NT2/D1 (cell line): ENCODE measurements around the gene POLR2A.

ENCODE experiments used
- DNase-seq: peaks from one replicate; pipeline ENCODE4 v3.0.0-alpha.2; 2011; ENCODE audit warnings: low read depth, low spot score
- H3K27me3 ChIP-seq: 2 replicates; pipeline ENCODE4 v1.6.0; 2011; ENCODE audit warnings: mild to moderate bottlenecking; ENCODE audit not compliant: insufficient read length, insufficient read depth
- H3K36me3 ChIP-seq: 2 replicates; pipeline ENCODE4 v1.6.1; 2011; ENCODE audit warnings: mild to moderate bottlenecking, low read length, mixed read lengths; ENCODE audit not compliant: insufficient read depth, insufficient read length
- H3K4me1 ChIP-seq: 2 replicates; pipeline ENCODE4 v1.5.1; 2011; ENCODE audit not compliant: insufficient read depth, insufficient read length
- H3K4me3 ChIP-seq: 2 replicates; pipeline ENCODE4 v1.5.1; 2011; ENCODE audit warnings: low read depth; ENCODE audit not compliant: insufficient read length
- H3K9ac ChIP-seq: 2 replicates; pipeline ENCODE4 v1.6.0; 2011; ENCODE audit warnings: low read depth; ENCODE audit not compliant: insufficient read length
- H3K9me3 ChIP-seq: 2 replicates; pipeline ENCODE4 v1.5.1; 2011; ENCODE audit warnings: mild to moderate bottlenecking, low read length; ENCODE audit not compliant: insufficient read depth
- SUZ12 ChIP-seq: IDR thresholded peaks from 2 replicates; pipeline ENCODE4 v1.6.1; 2011; ENCODE audit not compliant: insufficient read length, insufficient read depth; ENCODE audit errors: extremely low read depth
- YY1 ChIP-seq: IDR thresholded peaks from 2 replicates; pipeline ENCODE4 v1.6.1; 2011; ENCODE audit not compliant: insufficient read length, insufficient read depth
- ZNF274 ChIP-seq: IDR thresholded peaks from 2 replicates; pipeline ENCODE4 v1.6.1; 2011; ENCODE audit warnings: mild to moderate bottlenecking, low read depth, low read length

Gene POLR2A

GRCh38 chr17:7484067-7484918, at the start of gene POLR2A:
POLR2A (plus strand) TSS chr17:7484366.
- DNase-seq: peak; percentile 89
- no peaks in the 10 kb centered on the region for H3K9me3 ChIP-seq
- peak within 1 kb of the TSS; percentile 73 for H3K4me3 ChIP-seq
- peak within 1 kb of the TSS; percentile 91 for H3K9ac ChIP-seq
- TF ChIP-seq SUZ12 (no peak), ZNF274 (no peak), YY1 (no peak)
- peaks cover 19% of the 10 kb centered on the region for H3K36me3 ChIP-seq
- H3K27me3 ChIP-seq: no peaks in the 10 kb centered on the region
- H3K4me1 ChIP-seq: peaks cover 2% of the 10 kb centered on the region

GRCh38 chr17:7435676-7436555, 48.2 kb upstream of the POLR2A start:
- no peak for TF ChIP-seq YY1
- TF ChIP-seq ZNF274: no peak
- TF ChIP-seq SUZ12: no peak
- Histone ChIP-seq H3K36me3 (no peaks in the 10 kb centered on the region), H3K4me1 (peaks cover 9% of the 10 kb centered on the region), H3K27me3 (peaks cover 31% of the 10 kb centered on the region), H3K9me3 (no peaks in the 10 kb centered on the region), H3K9ac (peak overlapping the region; percentile 58), H3K4me3 (peak overlapping the region; percentile 44)
- DNase-seq: no peak

GRCh38 chr17:7436556-7437368, 47.4 kb upstream of the POLR2A start:
- Histone ChIP-seq H3K4me3 (peak overlapping the region; percentile 44), H3K9me3 (no peaks in the 10 kb centered on the region), H3K4me1 (peaks cover 9% of the 10 kb centered on the region), H3K27me3 (peaks cover 34% of the 10 kb centered on the region), H3K36me3 (no peaks in the 10 kb centered on the region), H3K9ac (peak overlapping the region; percentile 74)
- TF ChIP-seq YY1 (no peak), SUZ12 (no peak), ZNF274 (no peak)
- DNase-seq: peak; percentile 63

- Histone ChIP-seq H3K9ac (peak overlapping the region; percentile 74), H3K4me1 (peaks cover 9% of the 10 kb centered on the region), H3K4me3 (peak overlapping the region; percentile 39), H3K9me3 (no peaks in the 10 kb centered on the region), H3K36me3 (no peaks in the 10 kb centered on the region), H3K27me3 (peaks cover 41% of the 10 kb centered on the region)
- DNase-seq: no peak
- TF ChIP-seq ZNF274 (no peak), SUZ12 (no peak), YY1 (no peak)
Observed at GRCh38 chr17:7437369-7437863, 46.8 kb upstream of the POLR2A start.

GRCh38 chr17:7437950-7438614, 46.1 kb upstream of the POLR2A start:
- H3K4me1 ChIP-seq: peaks cover 9% of the 10 kb centered on the region
- peak overlapping the region; percentile 39 for H3K4me3 ChIP-seq
- H3K27me3 ChIP-seq: peaks cover 44% of the 10 kb centered on the region
- no peak for TF ChIP-seq YY1
- no peak for TF ChIP-seq ZNF274
- no peak for TF ChIP-seq SUZ12
- no peaks in the 10 kb centered on the region for H3K9me3 ChIP-seq
- no peak for DNase-seq
- H3K36me3 ChIP-seq: no peaks in the 10 kb centered on the region
- peak overlapping the region; percentile 74 for H3K9ac ChIP-seq
